ENCODE results near the gene FMNL3. TPM values are rescaled to one million over a fixed set of nuclear protein-coding genes. Genes with fewer than 3 reads are reported as not detected.

The FMNL3 gene
- total RNA-seq, 1 donor from 2014 or later: 11.0 TPM

DNA sequence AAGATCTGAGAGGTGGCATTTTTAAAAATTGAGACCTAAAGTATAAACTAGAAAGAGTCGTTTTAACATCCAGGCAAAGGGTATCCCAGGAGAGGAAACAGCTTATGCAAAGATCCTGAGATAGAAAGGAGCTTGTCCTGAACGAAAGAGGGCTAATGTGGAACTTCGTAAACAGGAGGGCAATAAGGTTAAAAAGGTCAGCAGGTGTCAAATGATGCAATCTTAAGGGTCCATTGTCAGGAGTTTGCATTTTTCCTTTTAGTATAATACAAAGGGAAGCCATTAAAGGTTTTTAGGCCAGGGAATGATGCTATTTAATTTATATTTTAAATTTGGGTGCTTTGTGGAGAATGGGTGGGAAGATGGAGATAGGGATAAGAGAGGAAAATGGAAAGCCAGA lies 14.4 kb downstream of the FMNL3 start:
- Histone ChIP-seq H3K27ac (no peak overlapping the region), H3K9me3 (no peaks in the 10 kb centered on the region), H3K4me3 (no peak overlapping the region), H3K36me3 (no peaks in the 10 kb centered on the region), H3K4me1 (no peaks in the 10 kb centered on the region), H3K27me3 (no peaks in the 10 kb centered on the region)
- TF ChIP-seq POLR2AphosphoS5 (IDR thresholded peaks at IDR 0.05; ENCODE audit: insufficient read depth in 1 of 2, low read depth in 1 of 2): no peak
- TF ChIP-seq, protein P1, sequence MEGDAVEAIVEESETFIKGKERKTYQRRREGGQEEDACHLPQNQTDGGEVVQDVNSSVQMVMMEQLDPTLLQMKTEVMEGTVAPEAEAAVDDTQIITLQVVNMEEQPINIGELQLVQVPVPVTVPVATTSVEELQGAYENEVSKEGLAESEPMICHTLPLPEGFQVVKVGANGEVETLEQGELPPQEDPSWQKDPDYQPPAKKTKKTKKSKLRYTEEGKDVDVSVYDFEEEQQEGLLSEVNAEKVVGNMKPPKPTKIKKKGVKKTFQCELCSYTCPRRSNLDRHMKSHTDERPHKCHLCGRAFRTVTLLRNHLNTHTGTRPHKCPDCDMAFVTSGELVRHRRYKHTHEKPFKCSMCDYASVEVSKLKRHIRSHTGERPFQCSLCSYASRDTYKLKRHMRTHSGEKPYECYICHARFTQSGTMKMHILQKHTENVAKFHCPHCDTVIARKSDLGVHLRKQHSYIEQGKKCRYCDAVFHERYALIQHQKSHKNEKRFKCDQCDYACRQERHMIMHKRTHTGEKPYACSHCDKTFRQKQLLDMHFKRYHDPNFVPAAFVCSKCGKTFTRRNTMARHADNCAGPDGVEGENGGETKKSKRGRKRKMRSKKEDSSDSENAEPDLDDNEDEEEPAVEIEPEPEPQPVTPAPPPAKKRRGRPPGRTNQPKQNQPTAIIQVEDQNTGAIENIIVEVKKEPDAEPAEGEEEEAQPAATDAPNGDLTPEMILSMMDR (IDR thresholded peaks at IDR 0.05): no peak
- TF ChIP-seq POLR2A (IDR thresholded peaks at IDR 0.05): no peak
- intact Hi-C loops (cut with DNase I): no loop called here
- no peak for DNase-seq (ENCODE audit: extremely low spot score in 2 of 2)

DNA sequence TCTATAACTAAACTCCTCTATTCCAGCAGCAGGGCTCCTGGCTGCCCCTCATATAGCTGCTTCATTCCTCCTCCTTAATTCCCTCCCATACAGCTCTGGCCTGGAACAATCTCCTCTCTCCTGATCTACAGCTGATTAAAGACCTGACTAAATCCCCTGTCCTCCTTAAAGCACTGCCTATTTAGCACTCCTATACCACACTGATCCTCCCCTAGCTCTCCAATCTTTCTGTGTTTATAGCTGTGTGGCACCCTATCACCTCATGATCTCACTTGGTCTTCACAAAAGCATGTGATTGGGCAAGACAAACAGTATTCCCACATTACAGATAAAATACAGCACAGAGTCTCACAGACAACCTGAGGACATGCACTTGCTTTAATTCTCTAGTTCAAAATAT lies 17.4 kb downstream of the FMNL3 start:
- no peak for DNase-seq (ENCODE audit: extremely low spot score in 2 of 2)
- Histone ChIP-seq H3K27me3 (no peaks in the 10 kb centered on the region), H3K4me1 (no peaks in the 10 kb centered on the region), H3K27ac (no peak overlapping the region), H3K36me3 (no peaks in the 10 kb centered on the region), H3K4me3 (no peak overlapping the region), H3K9me3 (no peaks in the 10 kb centered on the region)
- intact Hi-C loops (cut with DNase I): no loop called here
- no peak for TF ChIP-seq POLR2A (IDR thresholded peaks at IDR 0.05)
- no peak for TF ChIP-seq POLR2AphosphoS5 (IDR thresholded peaks at IDR 0.05; ENCODE audit: insufficient read depth in 1 of 2, low read depth in 1 of 2)
- TF ChIP-seq, protein P1 (IDR thresholded peaks at IDR 0.05): no peak

DNA sequence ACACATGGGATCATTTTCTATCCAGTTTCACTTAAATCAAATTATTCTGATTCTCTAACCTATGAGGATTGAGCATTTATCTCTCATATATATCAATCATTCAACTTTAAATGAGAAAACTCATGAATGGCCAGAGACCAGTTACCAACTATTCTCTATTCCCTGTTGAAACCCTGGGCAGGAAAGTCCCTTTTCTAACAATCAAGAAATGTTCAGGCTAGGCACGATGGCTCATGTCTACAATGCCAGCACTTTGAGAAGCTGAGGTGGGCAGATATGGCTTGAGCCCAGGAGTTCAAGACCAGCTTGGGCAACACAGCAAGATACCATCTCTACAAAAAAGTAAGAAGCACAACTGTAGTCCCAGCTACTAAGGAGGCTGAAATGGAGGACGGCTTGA lies 18.0 kb downstream of the FMNL3 start:
- Histone ChIP-seq H3K4me1 (no peaks in the 10 kb centered on the region), H3K27me3 (no peaks in the 10 kb centered on the region), H3K36me3 (no peaks in the 10 kb centered on the region), H3K27ac (no peak overlapping the region), H3K9me3 (no peaks in the 10 kb centered on the region), H3K4me3 (no peak overlapping the region)
- intact Hi-C loops (cut with DNase I): no loop called here
- no peak for DNase-seq (ENCODE audit: extremely low spot score in 2 of 2)
- no peak for TF ChIP-seq POLR2A (IDR thresholded peaks at IDR 0.05)
- TF ChIP-seq, protein P1 (IDR thresholded peaks at IDR 0.05): no peak
- no peak for TF ChIP-seq POLR2AphosphoS5 (IDR thresholded peaks at IDR 0.05; ENCODE audit: insufficient read depth in 1 of 2, low read depth in 1 of 2)

DNA sequence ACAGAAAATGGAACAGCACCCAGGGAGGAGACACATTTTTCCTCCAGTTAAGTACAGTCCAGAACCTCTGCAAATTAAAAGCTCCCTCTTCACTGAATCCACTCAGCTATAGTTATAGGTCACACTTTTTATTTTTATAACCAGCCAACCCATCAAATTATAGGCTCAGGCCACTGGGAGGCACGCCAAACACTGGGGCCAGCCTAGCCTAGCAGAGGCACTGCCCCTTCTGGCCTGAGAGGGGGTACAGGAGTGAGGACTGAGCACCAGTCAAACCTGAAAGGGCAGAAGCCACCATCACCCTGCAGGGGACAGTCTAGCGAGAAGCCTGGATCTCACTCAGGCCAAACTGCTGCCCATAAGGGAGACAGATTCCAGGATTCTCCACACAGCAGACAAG lies 19.3 kb downstream of the FMNL3 start:
- no peaks in the 10 kb centered on the region for H3K9me3 ChIP-seq
- H3K4me1 ChIP-seq: no peaks in the 10 kb centered on the region
- TF ChIP-seq POLR2A (IDR thresholded peaks at IDR 0.05) (no peak), POLR2AphosphoS5 (IDR thresholded peaks at IDR 0.05; ENCODE audit: insufficient read depth in 1 of 2, low read depth in 1 of 2) (no peak)
- TF ChIP-seq, protein P1 (IDR thresholded peaks at IDR 0.05): no peak
- no peaks in the 10 kb centered on the region for H3K36me3 ChIP-seq
- no peak overlapping the region for H3K4me3 ChIP-seq
- H3K27me3 ChIP-seq: no peaks in the 10 kb centered on the region
- H3K27ac ChIP-seq: no peak overlapping the region
- intact Hi-C loops (cut with DNase I): no loop called here
- DNase-seq (ENCODE audit: extremely low spot score in 2 of 2): no peak

DNA sequence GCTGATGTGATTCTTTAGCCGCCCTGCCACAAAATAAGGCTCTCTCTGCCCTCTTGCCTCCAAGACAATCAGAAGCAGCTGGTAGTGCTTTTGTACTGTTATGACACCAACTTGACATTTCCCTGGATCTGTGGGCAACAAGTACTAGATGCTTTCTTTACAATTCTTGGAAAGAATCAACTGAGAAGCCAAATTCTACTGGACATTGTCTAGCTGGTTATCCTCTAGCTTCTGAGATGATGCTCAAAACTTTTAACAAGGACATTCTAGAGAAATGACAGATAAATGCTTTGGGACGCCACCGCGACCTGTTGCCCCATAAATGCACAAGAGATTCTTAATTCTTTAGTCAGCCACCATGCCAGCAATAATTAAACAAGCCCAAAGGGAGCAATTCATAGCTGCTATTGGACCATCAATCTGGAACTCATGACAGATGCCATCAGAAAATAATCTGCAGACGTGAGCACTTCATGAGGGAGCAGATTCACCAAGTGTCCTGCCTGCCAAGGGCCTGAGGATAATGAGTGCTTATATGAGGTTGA lies 22.8 kb downstream of the FMNL3 start:
- TF ChIP-seq POLR2AphosphoS5 (IDR thresholded peaks at IDR 0.05; ENCODE audit: insufficient read depth in 1 of 2, low read depth in 1 of 2) (no peak), POLR2A (IDR thresholded peaks at IDR 0.05) (no peak)
- TF ChIP-seq, protein P1 (IDR thresholded peaks at IDR 0.05): no peak
- Histone ChIP-seq H3K36me3 (no peaks in the 10 kb centered on the region), H3K27me3 (no peaks in the 10 kb centered on the region), H3K9me3 (no peaks in the 10 kb centered on the region), H3K27ac (no peak overlapping the region), H3K4me3 (no peak overlapping the region), H3K4me1 (peaks cover 5% of the 10 kb centered on the region)
- intact Hi-C loops (cut with DNase I): no loop called here
- no peak for DNase-seq (ENCODE audit: extremely low spot score in 2 of 2)

Data from vagina (tissue), 2 donors.